Activated CD8-positive, alpha-beta memory T cell treated with anti-CD3 and anti-CD28 coated beads for 36 hours (primary cell): Measurements from ENCODE around the gene ZNF136. TPM values are rescaled to one million over a fixed set of nuclear protein-coding genes. Genes with fewer than 3 reads are reported as not detected.

Source experiments
- CTCF ChIA-PET: fragments of 350-600 bp; sonication (Branson Sonifier 250); formaldehyde crosslinking; loops from one replicate; lab custom pipeline; 2021; ENCODE audit warnings: antibody characterized with exemption; lab: Charles Lee
- POLR2A ChIA-PET: fragments of 350-600 bp; sonication (Branson Sonifier 250); formaldehyde crosslinking; loops from one replicate; lab custom pipeline; 2021; ENCODE audit warnings: antibody characterized with exemption; lab: Charles Lee
- total RNA-seq, 2 experiments: library from RNA; stranded (reverse); gene quantifications; one replicate each; pipeline ENCODE4 v1.2.3, GENCODE V29; 2021

Gene ZNF136
- total RNA-seq, 2 experiments from 2014 or later: 9.2 to 10.1 TPM

DNA sequence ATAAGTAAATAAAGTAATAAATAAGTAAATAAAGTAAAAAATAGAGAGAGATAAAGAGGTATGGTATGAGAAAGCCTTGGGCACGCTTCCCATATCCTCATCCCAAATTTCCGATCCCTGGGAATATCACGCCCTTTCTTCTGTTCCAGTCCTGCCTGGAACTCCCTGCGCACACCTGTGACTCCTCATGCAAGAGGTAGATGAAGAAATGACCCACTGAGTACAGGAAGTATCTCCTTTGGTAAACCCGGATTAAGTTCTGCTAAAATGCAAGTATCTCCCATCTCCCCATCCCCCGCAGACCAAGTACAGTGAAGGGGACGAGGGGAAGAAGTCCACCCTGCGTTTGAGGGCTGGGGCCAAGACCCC, 399 bp upstream of the ZNF136 start:
- POLR2A ChIA-PET: interaction anchor here (0.5 to 1.5 kb wide), 5 partner anchors 22 to 333 kb away, joined by 3 to 6 read pairs (median 3); partner anchors contain the start of genes ZNF20 and ZNF442

GRCh38 chr19:12163826-12164225, 930 bp downstream of the ZNF136 start:
- ChIA-PET POLR2A (interaction anchor here (0.6 kb wide), 1 partner anchor 11 kb away, joined by 3 read pairs; no protein-coding TSS in a partner anchor), CTCF (interaction anchor here (2.8 kb wide), 1 partner anchor 23 kb away, joined by 14 read pairs; the partner anchor contains the start of gene ZNF20)

More for the DNA sequence above, 399 bp upstream of the ZNF136 start:
- CTCF ChIA-PET: interaction anchor here (0.9 to 2.8 kb wide), 2 partner anchors 22 to 239 kb away, joined by 4 to 14 read pairs; partner anchors contain the start of gene ZNF20

DNA sequence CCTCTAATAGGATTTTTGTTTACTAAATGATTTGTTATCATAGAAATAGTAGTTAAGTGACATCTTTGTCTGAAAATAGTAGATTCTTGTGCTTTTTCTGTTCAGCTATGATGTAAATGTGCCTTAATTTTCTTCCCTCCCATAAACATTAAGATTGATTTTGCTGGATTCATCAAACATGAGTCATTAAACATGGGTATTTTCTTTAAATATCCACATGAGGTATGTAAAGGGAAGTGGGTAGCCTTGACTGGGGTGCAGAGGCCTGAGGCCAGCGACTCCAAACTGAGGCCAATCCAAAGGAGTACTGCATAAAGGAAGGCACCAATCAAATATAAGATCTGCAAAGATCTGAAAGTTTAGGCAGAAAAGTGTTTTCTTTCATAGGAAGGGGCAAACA, 3.7 kb downstream of the ZNF136 start:
- CTCF ChIA-PET: no interaction called here

DNA sequence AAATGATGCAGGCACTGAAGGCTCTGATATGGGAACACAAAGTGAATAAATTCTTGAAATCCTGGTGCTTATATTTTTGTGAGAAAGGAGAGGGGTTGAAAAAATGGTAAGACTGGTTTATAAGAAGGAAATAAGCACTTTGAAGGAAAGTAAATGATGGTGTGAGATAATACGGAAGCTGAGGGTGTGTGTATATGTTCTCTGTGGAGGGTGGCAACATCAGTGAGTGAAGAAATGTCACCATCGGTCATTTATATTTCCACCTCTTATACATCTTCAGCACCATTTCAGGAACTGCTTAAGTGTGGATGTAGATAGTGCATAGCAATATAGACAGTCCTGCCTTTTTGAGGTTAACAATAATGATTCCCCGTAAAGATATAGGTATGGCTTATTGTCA, 17.5 kb downstream of the ZNF136 start:
- CTCF ChIA-PET: no interaction called here

More for the DNA sequence above, 3.7 kb downstream of the ZNF136 start:
- POLR2A ChIA-PET: no interaction called here

GRCh38 chr19:12187625-12188024, 24.7 kb downstream of the ZNF136 start:
- ChIA-PET POLR2A (no interaction called here), CTCF (no interaction called here)

More for the DNA sequence above, 17.5 kb downstream of the ZNF136 start:
- POLR2A ChIA-PET: no interaction called here

GRCh38 chr19:12194827-12195731, 32.2 kb downstream of the ZNF136 start:
- POLR2A ChIA-PET: no interaction called here

GRCh38 chr19:12198136-12198535, 35.2 kb downstream of the ZNF136 start:
- ChIA-PET POLR2A (no interaction called here), CTCF (interaction anchor here (1.2 kb wide), 1 partner anchor 139 kb away, joined by 3 read pairs; no protein-coding TSS in a partner anchor)

More at GRCh38 chr19:12194827-12195731, 32.2 kb downstream of the ZNF136 start:
- CTCF ChIA-PET: no interaction called here

- ChIA-PET POLR2A (no interaction called here), CTCF (no interaction called here)
Observed at GRCh38 chr19:12199757-12200419, 37.0 kb downstream of the ZNF136 start.

- ChIA-PET POLR2A (no interaction called here), CTCF (no interaction called here)
Observed at GRCh38 chr19:12202250-12202649, 39.4 kb downstream of the ZNF136 start.

- POLR2A ChIA-PET: no interaction called here
- CTCF ChIA-PET: no interaction called here
Observed at GRCh38 chr19:12205296-12205695, 42.4 kb downstream of the ZNF136 start.

DNA sequence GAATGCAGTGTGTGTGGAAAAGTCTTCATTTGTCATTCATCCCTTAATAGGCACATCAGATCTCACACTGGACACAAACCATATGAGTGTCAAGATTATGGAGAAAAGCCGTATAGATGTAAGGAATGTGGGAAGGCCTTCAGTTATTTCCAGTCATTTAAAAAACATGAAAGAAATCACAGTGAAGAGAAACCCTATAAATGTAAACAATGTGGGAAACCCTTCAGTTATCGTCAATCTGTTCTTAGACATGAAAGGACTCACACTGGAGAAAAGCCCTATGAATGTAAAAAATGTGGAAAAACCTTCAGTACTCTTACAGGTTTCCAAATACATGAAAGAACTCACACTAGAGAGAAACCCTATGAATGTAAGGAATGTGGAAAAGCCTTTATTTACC, 45.3 kb downstream of the ZNF136 start:
- ChIA-PET POLR2A (no interaction called here), CTCF (no interaction called here)

- POLR2A ChIA-PET: no interaction called here
Observed at GRCh38 chr19:12217332-12217731, 54.4 kb downstream of the ZNF136 start.

DNA sequence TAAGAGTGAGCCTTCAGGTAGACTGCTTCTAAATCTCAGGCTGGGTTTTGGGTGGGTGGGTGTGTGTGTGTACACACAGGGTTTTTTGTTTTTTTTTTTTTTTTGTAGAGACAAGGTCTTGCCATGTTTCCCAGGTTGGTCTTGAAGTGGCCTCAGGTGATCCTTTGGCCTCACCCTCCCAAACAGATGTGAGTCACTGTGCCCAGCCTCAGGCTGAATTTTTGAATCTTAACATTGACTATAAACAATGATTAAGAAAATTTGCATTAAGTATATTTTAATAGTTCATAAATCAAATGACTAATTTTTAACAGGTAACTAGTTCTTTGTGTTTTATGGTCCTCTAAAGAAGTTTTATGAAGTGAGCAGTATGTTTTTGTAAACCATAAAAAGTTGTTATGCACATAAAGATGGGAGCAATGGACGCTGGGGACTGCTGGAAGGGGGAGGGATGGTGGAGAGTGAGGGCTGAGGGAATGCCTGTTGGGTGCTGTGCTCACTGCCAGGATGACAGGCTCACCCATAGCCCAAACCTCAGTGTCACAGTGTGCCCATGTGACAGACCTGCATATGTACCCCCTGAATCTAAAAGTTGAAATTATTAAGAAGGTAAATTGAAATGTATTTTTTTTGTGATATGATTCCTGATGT, 60.2 kb downstream of the ZNF136 start:
- POLR2A ChIA-PET: no interaction called here
- CTCF ChIA-PET: no interaction called here

More at GRCh38 chr19:12217332-12217731, 54.4 kb downstream of the ZNF136 start:
- CTCF ChIA-PET: interaction anchor here (0.6 kb wide), 1 partner anchor 217 kb away, joined by 3 read pairs; no protein-coding TSS in a partner anchor

DNA sequence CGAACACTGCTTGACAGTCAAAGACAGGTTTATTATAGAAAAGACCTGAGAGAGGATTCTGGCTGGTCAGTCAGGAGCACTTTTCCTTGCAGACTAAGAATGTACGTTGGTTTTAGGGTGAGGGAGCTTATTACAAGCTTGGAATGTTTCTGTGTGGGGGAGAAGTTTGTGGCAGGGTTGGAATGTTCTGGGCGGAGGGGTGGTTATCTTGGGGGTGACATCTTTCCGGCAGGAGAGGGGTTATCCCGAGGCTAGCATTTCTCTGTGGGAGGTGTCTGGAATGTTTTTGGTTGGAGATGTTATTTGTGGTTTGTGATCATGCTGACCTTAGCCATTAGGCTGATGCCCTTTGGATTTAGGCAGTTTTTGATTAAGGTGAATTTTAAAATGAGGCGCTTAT, 61.8 kb downstream of the ZNF136 start:
- POLR2A ChIA-PET: no interaction called here
- CTCF ChIA-PET: no interaction called here

GRCh38 chr19:12229990-12230389, 67.1 kb downstream of the ZNF136 start:
- ChIA-PET POLR2A (no interaction called here), CTCF (no interaction called here)

GRCh38 chr19:12230751-12231733, 68.1 kb downstream of the ZNF136 start:
- ChIA-PET CTCF (no interaction called here), POLR2A (no interaction called here)

DNA sequence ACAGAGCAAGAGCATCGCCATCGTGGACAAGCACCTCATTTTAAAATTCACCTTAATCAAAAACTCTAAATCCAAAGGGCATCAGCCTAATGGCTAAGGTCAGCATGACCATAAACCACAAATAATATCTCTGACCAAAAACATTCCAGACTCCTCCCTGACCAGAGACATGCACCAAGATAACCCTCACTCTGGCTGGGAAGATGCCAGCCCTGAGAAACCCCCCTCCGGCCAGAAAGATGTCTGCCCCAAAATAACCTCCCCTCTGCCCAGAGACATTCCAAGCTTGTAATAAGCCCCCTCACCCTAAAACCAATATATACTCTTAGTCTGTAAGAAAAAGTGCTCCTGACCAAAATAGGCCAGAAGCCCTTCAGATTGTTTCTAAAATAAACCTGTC, 70.1 kb downstream of the ZNF136 start:
- POLR2A ChIA-PET: no interaction called here

DNA sequence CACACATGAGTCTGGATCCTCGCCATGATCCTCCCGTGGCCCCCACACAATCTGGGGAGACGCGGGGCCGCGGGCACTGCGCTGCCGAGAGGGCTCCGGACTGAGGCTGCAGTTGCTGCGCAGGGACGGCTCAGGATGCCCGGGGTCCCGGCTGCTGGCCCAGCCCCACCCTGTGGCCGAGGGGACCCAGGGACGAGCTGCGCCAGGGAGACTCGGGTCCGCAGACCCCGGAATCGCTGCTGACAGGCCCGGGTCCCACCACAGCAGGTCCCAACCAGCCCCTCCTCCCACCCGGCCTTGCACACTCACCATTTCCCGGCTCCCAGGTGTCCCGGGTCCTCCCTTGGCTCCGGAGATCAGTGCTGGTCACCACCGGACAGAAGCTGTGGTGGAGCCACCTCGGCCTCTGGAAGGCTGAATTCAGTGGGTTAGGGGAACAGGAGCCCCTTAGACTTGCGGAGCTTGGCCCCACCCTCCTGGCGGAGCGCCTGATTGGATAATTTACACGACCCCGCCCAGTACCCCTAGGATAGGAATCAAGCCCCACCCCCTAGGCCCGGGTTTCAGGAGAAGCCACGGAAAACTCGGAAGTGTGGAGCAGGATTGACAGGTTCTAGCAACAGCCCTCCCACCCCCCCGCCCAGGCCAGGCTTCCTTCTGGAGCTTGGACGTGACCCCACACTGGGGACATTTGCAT, 74.4 kb downstream of the ZNF136 start:
- ChIA-PET CTCF (no interaction called here), POLR2A (no interaction called here)

More for the DNA sequence above, 70.1 kb downstream of the ZNF136 start:
- CTCF ChIA-PET: interaction anchor here (0.6 to 0.7 kb wide), 2 partner anchors 444 to 563 kb away, joined by 3 to 4 read pairs; no protein-coding TSS in a partner anchor
